NCI-H82 treated with DMSO at 0.1 percent for 48 hours (cell line): Measurements from ENCODE around the gene STRBP.

Source experiments
- DNase-seq: peaks from one replicate; lab custom pipeline; 2025; ENCODE audit not compliant: unreplicated experiment; lab: John Stamatoyannopoulos, UW

Gene STRBP

DNA sequence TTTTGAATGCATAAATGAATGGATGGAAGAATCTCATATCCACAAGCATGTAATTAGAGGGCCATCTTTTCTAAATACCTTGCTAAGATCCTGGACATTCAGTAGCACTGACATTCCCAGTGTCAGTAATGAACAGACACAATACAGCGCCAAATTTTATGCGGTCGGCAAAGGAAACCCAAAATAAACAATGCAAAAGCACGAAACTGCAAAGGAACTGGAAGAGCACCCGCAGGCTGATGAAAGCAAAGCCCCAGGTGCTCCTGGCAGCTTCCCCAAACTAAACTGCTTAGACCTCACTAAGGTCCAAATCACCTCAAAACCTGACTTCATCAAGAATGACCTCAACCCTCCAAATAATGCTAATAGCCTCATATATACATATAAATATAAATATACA is 133.0 kb downstream of the STRBP start:
- no peak for DNase-seq

DNA sequence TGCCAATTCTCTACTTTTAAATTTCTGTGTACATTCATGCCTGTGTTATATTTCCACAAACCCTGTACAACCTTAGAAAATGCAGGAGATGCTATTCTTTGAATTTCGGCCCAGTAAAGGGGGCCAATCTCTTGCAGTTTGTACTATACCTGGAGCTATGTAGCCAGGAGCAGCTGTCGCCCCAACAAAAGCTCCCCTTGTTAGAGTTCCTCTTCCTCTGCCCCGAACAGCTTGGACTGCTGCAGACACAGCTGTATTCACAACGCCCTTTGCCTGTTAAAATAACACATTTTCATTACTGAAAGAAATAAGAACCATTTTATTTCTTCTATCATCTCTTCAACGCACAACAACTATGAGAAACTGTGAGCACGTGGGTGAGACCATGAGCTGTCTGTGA is 135.7 kb downstream of the STRBP start:
- DNase-seq = no peak

- no peak for DNase-seq
Observed at GRCh38 chr9:123131993-123132392, 136.4 kb downstream of the STRBP start.

- no peak for DNase-seq
Observed at GRCh38 chr9:123131258-123131657, 137.1 kb downstream of the STRBP start.

DNA sequence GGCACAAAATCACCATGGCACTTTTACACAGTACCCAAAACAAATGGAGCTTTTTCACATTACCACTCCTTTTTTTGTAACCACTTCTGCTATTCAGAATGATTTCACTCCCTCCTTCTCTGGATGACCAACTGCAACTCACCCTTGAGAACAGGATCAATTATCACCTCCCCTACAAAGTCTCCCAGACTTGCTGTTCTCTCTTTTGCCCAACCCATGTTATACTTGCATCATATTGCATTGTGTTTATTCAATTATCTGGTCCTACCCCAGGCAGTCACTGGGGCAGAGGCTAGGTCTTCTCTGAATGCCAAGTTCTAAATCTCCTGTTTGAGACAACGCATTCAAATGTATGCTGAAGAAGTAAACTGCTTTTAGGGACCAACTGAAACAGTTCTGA is 139.0 kb downstream of the STRBP start:
- no peak for DNase-seq

- DNase-seq = no peak
Observed at GRCh38 chr9:123128591-123128990, 139.8 kb downstream of the STRBP start.

DNA sequence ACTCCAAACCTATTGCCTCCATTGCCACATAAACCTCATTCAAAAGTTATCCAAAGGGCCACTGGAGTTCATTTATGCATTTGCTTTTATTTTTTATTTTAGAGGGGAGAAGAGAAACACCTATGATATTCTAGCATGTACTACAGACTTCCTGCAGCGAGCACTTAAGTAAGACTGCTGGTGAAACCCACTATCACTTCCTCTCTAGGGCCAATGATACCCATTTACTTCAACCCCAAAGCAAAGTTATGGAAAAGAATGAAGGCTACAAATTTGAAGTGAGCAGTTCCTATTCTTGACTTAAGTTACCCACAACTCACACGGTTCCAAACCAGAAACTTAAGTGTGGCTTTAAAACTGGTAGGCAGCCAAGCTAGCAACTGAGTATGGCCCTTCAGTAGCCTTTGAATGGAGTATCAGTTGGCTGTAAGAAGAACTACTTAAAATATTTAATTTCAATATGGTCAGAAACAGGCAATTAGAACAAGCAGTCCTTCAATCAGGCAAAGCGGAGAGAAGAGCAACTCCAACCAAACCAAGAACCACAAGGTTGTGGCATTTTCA is 140.8 kb downstream of the STRBP start:
- DNase-seq = no peak

- DNase-seq = no peak
Observed at GRCh38 chr9:123121457-123121856, 146.9 kb downstream of the STRBP start.

- no peak for DNase-seq
Observed at GRCh38 chr9:123120953-123121352, 147.4 kb downstream of the STRBP start.

DNA sequence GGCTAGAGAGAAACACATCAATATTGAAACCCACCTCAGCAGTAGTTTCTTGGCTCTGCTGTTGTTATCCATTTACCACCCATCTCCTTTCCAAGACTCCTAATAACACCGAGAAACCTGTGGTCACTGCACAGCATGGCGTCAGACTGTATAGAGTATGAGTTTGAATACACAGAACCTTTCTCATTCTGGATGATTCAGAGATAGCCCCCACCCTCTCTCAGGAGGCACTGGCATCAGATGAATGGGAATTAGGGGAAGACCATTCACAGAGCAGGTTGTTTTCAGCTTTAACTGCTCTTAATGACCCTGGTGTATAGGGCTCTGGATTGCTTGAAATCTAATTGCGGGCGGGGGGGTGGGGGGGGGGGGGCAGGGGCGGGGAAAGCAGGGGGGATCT is 148.3 kb downstream of the STRBP start:
- no peak for DNase-seq

DNA sequence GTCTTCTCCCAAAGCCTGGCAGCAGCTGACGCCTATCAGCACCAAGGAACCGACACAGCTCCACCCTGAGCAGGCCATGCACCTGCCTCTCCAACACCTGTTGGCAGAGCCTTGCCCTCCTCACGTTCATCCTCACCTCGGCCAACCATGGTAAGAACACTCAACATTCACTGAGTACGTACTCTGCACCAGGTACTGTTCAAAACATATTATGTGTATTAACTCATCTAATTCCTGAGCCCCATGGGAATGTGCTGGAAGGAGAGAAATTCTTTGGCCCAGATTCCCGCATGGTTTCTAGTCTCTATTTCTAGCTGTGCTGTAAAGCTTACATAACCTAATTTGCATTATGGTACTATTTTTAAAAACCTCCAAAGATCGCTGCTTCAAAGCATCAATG is 148.8 kb downstream of the STRBP start:
- DNase-seq = no peak

DNA sequence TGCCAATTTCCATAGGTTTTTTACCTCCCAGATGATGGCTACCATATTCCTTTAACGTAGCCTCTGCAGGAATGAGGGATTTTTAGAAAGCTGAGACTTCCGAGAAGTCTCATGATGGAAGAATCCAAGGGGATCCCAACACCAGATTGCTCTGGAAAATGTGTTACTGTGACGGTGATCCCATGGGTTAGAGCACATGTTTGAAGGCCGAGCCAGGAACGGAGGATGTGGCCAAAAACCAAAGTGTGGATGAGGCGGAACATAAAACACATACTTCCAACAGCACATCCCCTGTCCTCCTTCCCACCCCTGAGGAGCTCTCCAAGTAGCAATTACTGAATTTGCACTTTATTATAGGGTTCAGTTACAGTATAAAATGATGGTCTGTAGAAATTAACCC is 152.3 kb downstream of the STRBP start:
- DNase-seq = no peak

- DNase-seq = no peak
Observed at GRCh38 chr9:123115146-123115913, 153.1 kb downstream of the STRBP start.

- no peak for DNase-seq
Observed at GRCh38 chr9:123113185-123113584, 155.2 kb downstream of the STRBP start.

- DNase-seq = no peak
Observed at GRCh38 chr9:123112015-123112975, 156.1 kb downstream of the STRBP start.

DNA sequence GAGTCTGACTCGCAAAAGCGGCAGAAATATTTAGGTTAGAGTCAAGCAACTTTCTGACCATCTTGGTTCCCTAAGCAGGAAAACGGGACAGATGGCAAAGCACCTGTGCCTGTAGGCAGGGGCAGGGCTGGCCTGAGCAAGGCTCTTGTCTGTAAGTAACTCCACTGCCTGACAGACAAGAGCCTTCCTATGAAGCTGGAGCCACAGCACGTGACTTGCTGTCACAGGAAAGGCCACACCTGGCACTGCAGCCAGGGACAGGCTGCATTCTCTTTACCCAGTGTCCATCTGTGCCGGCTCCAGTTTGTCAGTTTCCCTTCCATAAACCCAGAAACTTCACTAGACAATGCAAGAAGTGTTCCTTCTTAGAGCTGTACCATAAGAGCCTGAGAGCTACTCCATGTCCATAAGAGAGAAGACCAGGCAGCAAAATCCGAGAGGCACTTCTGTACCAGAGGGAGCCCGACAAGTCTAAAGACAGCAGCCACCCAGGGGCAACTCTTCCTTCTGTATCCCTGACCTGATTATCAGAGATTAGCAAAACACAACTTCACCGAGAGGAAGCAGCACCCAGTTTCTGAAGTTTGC is 156.9 kb downstream of the STRBP start:
- DNase-seq = no peak

GRCh38 chr9:123109540-123110279 is 158.7 kb downstream of the STRBP start:
- no peak for DNase-seq

DNA sequence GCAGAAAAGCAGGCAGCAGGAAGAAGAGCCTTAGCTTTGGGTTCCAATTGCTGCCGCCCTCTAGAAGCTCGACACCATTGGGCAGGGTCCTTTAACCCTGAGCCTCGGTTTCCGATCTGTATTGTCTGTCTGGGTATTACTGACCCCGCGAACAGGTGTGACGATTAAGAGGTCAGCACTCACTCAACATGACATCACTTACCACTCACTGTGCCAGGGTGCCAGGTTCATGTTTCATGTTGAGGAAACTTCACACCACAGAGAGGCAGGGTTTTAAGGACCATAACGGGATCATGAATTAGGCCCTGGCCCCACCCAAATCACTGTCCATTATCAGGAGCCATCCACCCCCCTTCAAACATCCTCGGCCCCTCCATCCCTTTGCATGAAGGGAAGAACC is 159.4 kb downstream of the STRBP start:
- no peak for DNase-seq

- no peak for DNase-seq
Observed at GRCh38 chr9:123107639-123108285, 160.6 kb downstream of the STRBP start.

- DNase-seq = no peak
Observed at GRCh38 chr9:123105490-123105889, 162.9 kb downstream of the STRBP start.
